ENCODE results near the gene EHHADH. TPM values are rescaled to one million over a fixed set of nuclear protein-coding genes. Genes with fewer than 3 reads are reported as not detected.
A peak's percentile ranks its signal among the peaks of the same experiment; 100 is the strongest.

The EHHADH gene
- total and polyA plus RNA-seq, 2 experiments from 2014 or later = 2.5 to 6.0 TPM

DNA sequence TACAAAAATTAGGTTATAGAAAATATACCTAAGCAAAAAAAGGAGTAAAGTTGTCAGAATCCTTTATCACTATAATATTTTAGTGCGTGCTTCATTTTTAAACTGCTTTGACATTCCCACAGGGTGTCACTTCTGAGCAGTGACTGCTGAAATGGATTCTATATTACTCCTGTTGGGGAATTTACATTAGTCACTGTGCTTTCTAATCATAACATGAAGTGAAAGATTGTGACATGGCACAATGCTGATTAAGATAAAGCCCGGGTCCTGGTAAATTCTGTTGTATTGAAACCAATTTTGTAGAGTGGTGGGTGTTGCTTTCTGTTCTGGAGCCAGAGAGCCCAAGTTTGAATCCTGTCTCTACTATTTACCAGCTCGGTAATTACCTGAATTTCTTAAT, 36.4 kb upstream of the EHHADH start (continued):
- TF ChIP-seq, protein P1, sequence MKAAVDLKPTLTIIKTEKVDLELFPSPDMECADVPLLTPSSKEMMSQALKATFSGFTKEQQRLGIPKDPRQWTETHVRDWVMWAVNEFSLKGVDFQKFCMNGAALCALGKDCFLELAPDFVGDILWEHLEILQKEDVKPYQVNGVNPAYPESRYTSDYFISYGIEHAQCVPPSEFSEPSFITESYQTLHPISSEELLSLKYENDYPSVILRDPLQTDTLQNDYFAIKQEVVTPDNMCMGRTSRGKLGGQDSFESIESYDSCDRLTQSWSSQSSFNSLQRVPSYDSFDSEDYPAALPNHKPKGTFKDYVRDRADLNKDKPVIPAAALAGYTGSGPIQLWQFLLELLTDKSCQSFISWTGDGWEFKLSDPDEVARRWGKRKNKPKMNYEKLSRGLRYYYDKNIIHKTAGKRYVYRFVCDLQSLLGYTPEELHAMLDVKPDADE (IDR thresholded peaks at IDR 0.05) = no peak
- TF ChIP-seq, protein P2, sequence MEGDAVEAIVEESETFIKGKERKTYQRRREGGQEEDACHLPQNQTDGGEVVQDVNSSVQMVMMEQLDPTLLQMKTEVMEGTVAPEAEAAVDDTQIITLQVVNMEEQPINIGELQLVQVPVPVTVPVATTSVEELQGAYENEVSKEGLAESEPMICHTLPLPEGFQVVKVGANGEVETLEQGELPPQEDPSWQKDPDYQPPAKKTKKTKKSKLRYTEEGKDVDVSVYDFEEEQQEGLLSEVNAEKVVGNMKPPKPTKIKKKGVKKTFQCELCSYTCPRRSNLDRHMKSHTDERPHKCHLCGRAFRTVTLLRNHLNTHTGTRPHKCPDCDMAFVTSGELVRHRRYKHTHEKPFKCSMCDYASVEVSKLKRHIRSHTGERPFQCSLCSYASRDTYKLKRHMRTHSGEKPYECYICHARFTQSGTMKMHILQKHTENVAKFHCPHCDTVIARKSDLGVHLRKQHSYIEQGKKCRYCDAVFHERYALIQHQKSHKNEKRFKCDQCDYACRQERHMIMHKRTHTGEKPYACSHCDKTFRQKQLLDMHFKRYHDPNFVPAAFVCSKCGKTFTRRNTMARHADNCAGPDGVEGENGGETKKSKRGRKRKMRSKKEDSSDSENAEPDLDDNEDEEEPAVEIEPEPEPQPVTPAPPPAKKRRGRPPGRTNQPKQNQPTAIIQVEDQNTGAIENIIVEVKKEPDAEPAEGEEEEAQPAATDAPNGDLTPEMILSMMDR (conservative IDR thresholded peaks at IDR 0.05; ENCODE audit: low read depth in 2 of 2) = no peak
- TF ChIP-seq STAT1 (IDR thresholded peaks at IDR 0.05; ENCODE audit: unreplicated experiment) = no peak
- no peak for TF ChIP-seq POLR2AphosphoS5 (IDR thresholded peaks at IDR 0.05; ENCODE audit: low read depth)
- TF ChIP-seq EZH2phosphoT487 (IDR thresholded peaks at IDR 0.05; ENCODE audit: unreplicated experiment) = no peak
- no peak for TF ChIP-seq NANOG (IDR thresholded peaks at IDR 0.05; ENCODE audit: borderline replicate concordance)

DNA sequence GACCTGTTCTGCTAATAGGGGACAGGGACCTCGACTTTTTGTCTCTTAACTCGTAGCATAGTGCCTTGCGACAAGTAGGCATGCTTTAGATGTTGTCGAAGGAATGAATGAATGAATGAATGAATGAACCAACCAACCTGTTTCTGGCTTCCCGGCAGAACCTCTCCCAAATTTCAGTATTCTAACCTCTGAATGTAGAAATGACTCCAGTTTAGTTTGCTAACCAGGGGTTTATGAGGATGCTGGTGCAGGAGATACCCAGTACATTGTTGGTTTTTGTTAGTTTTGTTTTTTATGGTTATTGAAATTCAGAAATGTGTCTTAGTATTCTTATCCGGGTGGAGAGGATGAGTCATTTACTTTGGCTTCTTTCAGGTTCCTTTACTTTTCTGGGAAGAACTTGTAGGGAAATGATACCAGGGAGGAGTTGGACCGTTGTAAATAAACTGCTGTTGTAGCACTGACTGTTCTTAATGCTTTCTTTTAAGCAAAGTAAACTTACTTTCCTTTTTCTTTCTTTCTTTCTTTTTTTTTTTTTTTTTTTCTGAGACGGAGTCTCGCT, 29.6 kb upstream of the EHHADH start:
- DNase-seq (ENCODE audit: low spot score) (no peak), ATAC-seq (no peak)
- no peaks in the 10 kb centered on the region for H4K20me1 ChIP-seq (replicated peaks; ENCODE audit: insufficient read depth)
- Mint-ChIP-seq H3K27ac (peak overlapping the region; percentile 95), H3K36me3 (ENCODE audit: low read depth) (no peaks in the 10 kb centered on the region), H3K27me3 (ENCODE audit: insufficient read depth, low read depth, poor library complexity) (peaks cover 5% of the 10 kb centered on the region), H3K4me3 (peak overlapping the region; percentile 97), H3K9me3 (no peaks in the 10 kb centered on the region; the same call in 2 of the 3 replicates), H3K4me1 (peaks cover 7% of the 10 kb centered on the region)
- no peaks in the 10 kb centered on the region for H3K4me1 ChIP-seq (ENCODE audit: insufficient read depth)
- H3K79me2 ChIP-seq (replicated peaks; ENCODE audit: insufficient read depth) = peaks cover 11% of the 10 kb centered on the region; the same call in 1 of the 2 replicates
- no peaks in the 10 kb centered on the region for H3F3A ChIP-seq (replicated peaks; ENCODE audit: low read depth)
- H3K27ac ChIP-seq (ENCODE audit: low read depth) = no peak overlapping the region
- no peaks in the 10 kb centered on the region for H3K9me2 ChIP-seq (ENCODE audit: insufficient read depth)
- peak overlapping the region; percentile 82 for H3K4me2 ChIP-seq
- H2AFZ ChIP-seq = peak overlapping the region; percentile 43; the same call in 1 of the 2 replicates
- H3K36me3 ChIP-seq (ENCODE audit: insufficient read depth) = no peaks in the 10 kb centered on the region
- peak overlapping the region; percentile 65 for H3K4me3 ChIP-seq
- no peaks in the 10 kb centered on the region for H3K27me3 ChIP-seq (ENCODE audit: insufficient read depth)
- TF ChIP-seq, protein P1 (IDR thresholded peaks at IDR 0.05) = no peak
- TF ChIP-seq EZH2phosphoT487 (IDR thresholded peaks at IDR 0.05; ENCODE audit: unreplicated experiment) (no peak), STAT1 (IDR thresholded peaks at IDR 0.05; ENCODE audit: unreplicated experiment) (no peak), ZNF331 (CRISPR knock-in tag; IDR thresholded peaks at IDR 0.05; ENCODE audit: low read depth) (no peak), EZH2 (IDR thresholded peaks at IDR 0.05; ENCODE audit: low read depth, unreplicated experiment) (no peak), NANOG (IDR thresholded peaks at IDR 0.05; ENCODE audit: borderline replicate concordance) (no peak), JUNB (IDR thresholded peaks at IDR 0.05; ENCODE audit: unreplicated experiment) (no peak), POLR2AphosphoS5 (IDR thresholded peaks at IDR 0.05; ENCODE audit: low read depth) (no peak)
- TF ChIP-seq, protein P3, sequence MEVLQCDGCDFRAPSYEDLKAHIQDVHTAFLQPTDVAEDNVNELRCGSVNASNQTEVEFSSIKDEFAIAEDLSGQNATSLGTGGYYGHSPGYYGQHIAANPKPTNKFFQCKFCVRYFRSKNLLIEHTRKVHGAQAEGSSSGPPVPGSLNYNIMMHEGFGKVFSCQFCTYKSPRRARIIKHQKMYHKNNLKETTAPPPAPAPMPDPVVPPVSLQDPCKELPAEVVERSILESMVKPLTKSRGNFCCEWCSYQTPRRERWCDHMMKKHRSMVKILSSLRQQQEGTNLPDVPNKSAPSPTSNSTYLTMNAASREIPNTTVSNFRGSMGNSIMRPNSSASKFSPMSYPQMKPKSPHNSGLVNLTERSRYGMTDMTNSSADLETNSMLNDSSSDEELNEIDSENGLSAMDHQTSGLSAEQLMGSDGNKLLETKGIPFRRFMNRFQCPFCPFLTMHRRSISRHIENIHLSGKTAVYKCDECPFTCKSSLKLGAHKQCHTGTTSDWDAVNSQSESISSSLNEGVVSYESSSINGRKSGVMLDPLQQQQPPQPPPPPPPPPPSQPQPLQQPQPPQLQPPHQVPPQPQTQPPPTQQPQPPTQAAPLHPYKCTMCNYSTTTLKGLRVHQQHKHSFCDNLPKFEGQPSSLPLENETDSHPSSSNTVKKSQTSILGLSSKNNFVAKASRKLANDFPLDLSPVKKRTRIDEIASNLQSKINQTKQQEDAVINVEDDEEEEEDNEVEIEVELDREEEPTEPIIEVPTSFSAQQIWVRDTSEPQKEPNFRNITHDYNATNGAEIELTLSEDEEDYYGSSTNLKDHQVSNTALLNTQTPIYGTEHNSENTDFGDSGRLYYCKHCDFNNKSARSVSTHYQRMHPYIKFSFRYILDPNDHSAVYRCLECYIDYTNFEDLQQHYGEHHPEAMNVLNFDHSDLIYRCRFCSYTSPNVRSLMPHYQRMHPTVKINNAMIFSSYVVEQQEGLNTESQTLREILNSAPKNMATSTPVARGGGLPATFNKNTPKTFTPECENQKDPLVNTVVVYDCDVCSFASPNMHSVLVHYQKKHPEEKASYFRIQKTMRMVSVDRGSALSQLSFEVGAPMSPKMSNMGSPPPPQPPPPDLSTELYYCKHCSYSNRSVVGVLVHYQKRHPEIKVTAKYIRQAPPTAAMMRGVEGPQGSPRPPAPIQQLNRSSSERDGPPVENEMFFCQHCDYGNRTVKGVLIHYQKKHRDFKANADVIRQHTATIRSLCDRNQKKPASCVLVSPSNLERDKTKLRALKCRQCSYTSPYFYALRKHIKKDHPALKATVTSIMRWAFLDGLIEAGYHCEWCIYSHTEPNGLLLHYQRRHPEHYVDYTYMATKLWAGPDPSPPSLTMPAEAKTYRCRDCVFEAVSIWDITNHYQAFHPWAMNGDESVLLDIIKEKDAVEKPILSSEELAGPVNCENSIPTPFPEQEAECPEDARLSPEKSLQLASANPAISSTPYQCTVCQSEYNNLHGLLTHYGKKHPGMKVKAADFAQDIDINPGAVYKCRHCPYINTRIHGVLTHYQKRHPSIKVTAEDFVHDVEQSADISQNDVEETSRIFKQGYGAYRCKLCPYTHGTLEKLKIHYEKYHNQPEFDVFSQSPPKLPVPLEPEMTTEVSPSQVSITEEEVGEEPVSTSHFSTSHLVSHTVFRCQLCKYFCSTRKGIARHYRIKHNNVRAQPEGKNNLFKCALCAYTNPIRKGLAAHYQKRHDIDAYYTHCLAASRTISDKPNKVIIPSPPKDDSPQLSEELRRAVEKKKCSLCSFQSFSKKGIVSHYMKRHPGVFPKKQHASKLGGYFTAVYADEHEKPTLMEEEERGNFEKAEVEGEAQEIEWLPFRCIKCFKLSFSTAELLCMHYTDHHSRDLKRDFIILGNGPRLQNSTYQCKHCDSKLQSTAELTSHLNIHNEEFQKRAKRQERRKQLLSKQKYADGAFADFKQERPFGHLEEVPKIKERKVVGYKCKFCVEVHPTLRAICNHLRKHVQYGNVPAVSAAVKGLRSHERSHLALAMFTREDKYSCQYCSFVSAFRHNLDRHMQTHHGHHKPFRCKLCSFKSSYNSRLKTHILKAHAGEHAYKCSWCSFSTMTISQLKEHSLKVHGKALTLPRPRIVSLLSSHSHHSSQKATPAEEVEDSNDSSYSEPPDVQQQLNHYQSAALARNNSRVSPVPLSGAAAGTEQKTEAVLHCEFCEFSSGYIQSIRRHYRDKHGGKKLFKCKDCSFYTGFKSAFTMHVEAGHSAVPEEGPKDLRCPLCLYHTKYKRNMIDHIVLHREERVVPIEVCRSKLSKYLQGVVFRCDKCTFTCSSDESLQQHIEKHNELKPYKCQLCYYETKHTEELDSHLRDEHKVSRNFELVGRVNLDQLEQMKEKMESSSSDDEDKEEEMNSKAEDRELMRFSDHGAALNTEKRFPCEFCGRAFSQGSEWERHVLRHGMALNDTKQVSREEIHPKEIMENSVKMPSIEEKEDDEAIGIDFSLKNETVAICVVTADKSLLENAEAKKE (CRISPR knock-in tag; IDR thresholded peaks at IDR 0.05) = no peak

Data from GM23338 (cell line).